RWPE1 (cell line): Measurements from ENCODE around the gene CUBN.

Experiments used
- CTCF ChIA-PET: fragments of 350-600 bp; sonication (Branson Sonifier 250); formaldehyde crosslinking; extraction: SDS; loops from one replicate; lab custom pipeline; 2021; lab: Yijun Ruan, JAX
- POLR2A ChIA-PET: fragments of 400-600 bp; formaldehyde crosslinking; extraction: SDS; loops from one replicate; lab custom pipeline; 2020; ENCODE audit warnings: antibody characterized with exemption; ENCODE audit not compliant: low non-redundant PET; lab: Yijun Ruan, JAX
- DNase-seq: peaks from one replicate; pipeline ENCODE4 v3.0.0; 2012; ENCODE audit warnings: low spot score
- H3K27ac ChIP-seq: fragments of 450-650 bp; 2 replicates; pipeline ENCODE4 v1.5.1; 2017
- CTCF ChIP-seq: fragments of 450-650 bp; conservative IDR thresholded peaks from 2 replicates; pipeline ENCODE4 v1.5.1; 2017; ENCODE audit warnings: low read depth, mild to moderate bottlenecking

CUBN gene

GRCh38 chr10:16927546-16927945 lies 202.1 kb downstream of the CUBN start:
- CTCF ChIA-PET, result no interaction called here
- POLR2A ChIA-PET, result no interaction called here
- DNase-seq, result no peak

GRCh38 chr10:16923726-16924125 lies 205.9 kb downstream of the CUBN start:
- no peak overlapping the region for H3K27ac ChIP-seq
- ChIA-PET POLR2A (no interaction called here), CTCF (no interaction called here)
- TF ChIP-seq CTCF, result no peak
- no peak for DNase-seq

More at GRCh38 chr10:16927546-16927945, 202.1 kb downstream of the CUBN start:
- TF ChIP-seq CTCF, result no peak
- H3K27ac ChIP-seq, result no peak overlapping the region

- POLR2A ChIA-PET, result no interaction called here
- TF ChIP-seq CTCF, result no peak
- CTCF ChIA-PET, result no interaction called here
- DNase-seq, result no peak
- no peak overlapping the region for H3K27ac ChIP-seq
Observed at GRCh38 chr10:16923309-16923708, 206.3 kb downstream of the CUBN start.

GRCh38 chr10:16919121-16919982 lies 210.3 kb downstream of the CUBN start:
- DNase-seq, result no peak
- TF ChIP-seq CTCF, result no peak
- POLR2A ChIA-PET, result no interaction called here
- H3K27ac ChIP-seq, result no peak overlapping the region
- CTCF ChIA-PET, result interaction anchor here (0.5 kb wide), 1 partner anchor 22 kb away, joined by 4 read pairs; no protein-coding TSS in a partner anchor

GRCh38 chr10:16916496-16916895 lies 213.1 kb downstream of the CUBN start:
- DNase-seq, result no peak
- TF ChIP-seq CTCF, result no peak
- POLR2A ChIA-PET, result no interaction called here
- no peak overlapping the region for H3K27ac ChIP-seq
- CTCF ChIA-PET, result interaction anchor here (0.5 to 0.6 kb wide), 2 partner anchors 36 to 440 kb away, joined by 3 to 5 read pairs; no protein-coding TSS in a partner anchor

GRCh38 chr10:16915300-16915699 lies 214.3 kb downstream of the CUBN start:
- DNase-seq, result no peak
- no peak for TF ChIP-seq CTCF
- ChIA-PET POLR2A (no interaction called here), CTCF (no interaction called here)
- no peak overlapping the region for H3K27ac ChIP-seq
